Measurements from ENCODE around the gene MTA1.

The MTA1 gene

DNA sequence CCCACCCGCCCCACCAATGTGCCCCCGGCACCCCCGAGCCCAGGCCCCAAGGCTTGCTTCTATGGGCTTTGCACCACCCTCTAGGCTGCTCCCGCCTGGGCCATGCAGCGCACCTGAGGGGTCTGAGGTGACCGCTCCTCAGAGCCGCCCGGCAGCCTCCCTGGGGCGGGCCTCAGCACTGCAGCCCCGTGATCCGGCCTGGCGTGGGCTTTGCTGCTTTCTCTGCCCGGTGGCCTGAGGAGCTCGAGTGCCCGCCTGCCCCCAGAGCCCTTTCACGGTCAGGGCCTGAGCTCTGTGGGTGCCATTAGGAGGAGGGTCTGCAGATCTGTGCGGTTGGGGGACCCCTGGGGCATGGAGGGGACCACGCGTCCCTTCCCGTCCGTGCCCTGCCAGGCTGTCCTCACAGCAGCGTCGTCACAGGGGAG lies 6.2 kb downstream of the MTA1 start:
- no peak for DNase-seq

DNA sequence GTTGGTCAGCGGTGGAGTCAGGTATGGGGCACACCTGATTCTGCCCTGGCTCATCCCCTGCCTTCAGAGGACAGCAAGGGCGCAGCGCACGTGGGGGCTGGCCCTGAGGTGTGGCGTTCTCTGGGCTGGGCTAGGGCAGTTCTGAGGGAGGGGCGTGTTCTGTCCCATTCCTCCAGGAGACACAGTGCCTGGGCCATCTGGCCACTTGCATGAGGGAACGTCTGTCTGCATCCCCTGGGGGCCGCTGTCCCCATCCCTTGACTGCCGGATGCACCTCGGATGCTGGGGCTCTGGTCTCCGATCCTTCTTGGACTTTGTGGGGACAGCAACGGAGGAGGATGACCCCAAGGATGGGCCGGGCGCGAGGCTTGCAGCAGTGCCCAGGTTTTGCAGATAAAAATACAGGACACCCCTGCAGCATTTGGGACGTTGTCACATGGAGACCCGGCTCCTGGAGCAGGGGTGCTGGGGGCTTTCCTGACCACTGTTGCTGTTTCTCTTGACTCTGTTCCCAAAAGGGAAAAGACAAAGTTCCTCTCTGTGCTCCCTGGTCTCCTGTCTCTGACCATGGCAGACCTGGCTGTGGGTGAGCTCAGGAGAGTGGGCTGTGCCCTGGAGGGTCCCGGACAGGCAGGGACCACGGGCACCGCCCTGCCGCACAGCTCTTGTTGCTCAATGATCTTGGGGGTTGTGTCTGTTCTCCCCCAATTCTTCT lies 6.9 kb downstream of the MTA1 start:
- no peak for DNase-seq

DNA sequence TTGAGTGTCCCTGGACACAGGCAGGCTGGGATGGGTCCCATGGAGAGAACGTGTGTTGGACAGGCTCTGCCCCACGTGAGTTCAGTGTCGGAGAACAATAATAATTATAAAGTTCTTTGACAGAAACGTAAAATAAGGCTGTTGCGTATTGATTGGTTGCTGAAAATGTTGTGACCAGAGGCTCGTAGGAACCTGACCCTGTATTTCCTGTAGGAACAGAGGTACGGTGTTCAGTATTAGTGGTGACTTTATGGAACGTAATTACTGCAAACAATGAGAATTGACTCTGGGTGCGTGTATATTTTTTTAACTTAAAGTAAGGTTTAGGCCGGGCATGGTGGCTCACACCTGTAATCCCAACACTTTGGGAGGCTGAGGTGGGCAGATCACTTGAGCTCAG lies 7.8 kb downstream of the MTA1 start:
- no peak for DNase-seq

DNA sequence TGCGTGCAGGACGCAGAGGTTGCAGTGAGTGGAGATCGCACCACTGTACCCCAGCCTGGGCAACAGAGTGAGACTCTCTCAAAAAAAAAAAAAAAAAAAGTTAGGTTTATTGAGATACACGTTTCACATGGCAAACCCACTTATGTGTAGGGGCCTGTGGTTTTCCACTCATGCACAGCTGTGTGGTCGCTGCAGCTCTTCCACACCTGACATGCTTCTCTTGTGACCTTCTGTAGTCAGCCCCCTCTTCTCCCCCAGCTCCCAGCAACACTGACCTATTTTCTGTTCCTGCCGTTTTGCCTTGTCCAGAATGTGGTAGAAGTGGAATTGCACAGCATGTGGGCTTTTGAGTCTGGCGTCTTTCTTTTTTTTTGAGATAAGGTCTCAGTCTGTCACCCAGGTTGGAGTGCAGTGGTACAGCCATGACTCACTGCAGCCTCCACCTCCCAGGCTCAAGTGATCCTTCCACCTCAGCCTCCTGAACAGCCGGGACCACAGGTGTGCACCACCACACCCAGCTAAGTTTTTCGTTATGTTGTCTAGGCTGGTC lies 8.4 kb downstream of the MTA1 start:
- no peak for DNase-seq

DNA sequence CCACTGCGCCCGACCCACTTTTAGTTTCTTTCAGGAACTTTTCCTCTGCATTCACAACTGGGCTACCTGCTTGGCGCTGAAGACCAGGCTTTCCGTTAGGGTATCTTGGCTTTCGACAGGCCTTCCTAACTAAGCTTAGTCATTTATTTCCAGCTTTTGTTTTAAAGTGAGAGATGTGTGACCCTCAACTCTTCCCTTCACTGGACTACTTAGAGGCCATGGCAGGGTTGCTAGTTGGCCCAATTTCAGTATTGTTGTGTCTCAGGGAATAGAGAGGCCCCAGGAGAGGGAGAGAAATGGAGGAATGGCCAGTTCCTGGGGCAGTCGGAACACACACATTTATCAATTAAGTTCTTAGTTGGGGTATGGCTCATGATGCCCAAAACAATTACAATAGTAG lies 10.4 kb downstream of the MTA1 start:
- no peak for DNase-seq

DNA sequence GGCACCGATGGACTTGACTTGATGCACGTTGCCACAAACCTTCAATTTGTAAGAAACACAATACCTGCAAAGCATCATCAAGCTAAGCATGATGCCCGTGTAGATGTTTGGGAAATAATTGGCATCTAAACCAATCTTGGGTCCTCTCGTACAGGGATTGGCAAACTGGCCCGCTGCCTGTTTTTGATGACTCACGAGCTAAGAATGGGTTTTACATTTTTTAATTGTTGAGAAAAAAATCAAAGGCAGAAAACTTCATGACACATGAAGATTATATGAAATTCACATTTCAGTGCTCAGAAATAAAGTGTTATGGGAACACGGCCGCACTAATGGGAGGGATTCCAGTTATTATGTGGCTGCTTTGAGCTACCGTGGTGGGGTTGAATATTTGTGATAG lies 10.9 kb downstream of the MTA1 start:
- no peak for DNase-seq

DNA sequence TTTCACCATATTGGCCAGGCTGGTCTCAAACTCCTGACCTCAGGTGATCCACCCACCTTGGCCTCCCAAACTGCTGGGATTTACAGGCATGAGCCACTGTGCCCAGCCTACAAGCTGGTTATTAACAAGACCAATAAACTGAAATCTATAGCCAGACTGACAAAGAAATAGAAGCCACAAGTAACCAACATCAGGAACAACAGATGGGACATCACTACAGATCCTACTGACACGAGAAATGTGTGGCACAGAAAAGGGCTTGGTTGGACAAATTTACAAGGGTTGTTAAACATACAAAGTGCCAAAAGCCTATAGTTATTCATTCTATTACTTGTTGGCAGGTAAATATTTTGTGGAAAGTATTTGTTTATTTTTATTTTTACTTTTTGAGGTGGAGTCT lies 11.6 kb downstream of the MTA1 start:
- DNase-seq: no peak

DNA sequence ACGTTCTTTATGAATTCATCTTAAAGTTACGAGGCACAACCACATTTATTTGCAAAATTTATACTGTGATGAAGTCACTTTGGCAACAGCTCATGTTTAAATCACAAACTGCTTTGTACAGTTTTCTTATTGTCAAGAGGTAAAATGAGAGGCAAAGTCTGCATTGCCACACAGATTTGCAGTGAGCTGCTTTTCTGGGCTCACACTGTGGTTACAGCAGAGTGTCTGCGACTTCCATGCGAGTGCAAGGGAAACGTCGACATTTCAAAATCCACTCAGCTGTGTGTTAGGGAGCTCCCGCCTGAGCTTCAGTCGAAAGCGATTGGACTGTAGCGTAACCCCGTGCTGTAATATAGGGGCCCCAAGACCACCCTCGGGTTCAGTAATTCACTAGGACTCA lies 13.0 kb downstream of the MTA1 start:
- DNase-seq: no peak

DNA sequence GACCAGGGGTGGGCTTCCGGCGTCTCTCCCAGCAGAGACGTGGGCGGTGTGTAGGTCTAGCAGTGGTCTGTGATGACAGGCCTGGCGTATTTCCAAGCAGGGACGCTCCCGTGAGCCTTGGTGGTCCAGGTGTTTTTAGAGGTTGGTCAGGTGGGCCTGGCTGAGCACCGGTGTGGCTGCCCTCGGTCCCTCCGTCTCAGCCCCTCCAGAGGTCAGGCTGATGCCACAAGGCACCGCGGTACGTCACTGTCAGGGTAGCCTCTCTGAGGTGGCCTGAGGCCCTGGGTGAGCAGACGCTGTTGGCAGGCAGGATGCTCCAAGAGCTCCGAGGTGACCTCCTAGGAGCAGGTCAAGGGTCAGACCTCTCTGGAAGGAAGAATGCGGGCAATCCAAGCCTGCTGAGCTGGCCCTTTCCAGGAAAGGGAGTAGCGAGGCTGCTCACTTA lies 13.6 kb downstream of the MTA1 start:
- DNase-seq: no peak

DNA sequence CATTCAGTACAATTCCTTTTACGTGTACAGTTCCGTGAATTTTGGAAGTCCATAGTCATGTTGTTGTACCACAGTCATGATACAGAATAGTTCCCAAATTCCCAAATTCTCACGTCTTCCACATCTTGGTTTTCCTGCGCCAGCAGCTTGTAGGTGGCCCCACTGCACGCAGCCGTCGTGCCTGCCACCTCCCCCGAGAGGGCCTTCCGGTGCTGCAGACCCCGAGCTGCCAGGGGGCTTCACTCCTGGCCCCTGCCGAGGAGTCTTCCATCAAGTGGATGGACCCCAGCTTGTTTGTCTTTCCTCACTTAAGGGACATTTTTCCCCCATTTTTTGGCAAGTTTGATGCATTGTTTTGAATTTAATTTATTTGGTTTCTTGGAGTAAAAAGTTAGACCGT lies 16.8 kb downstream of the MTA1 start:
- DNase-seq: no peak

DNA sequence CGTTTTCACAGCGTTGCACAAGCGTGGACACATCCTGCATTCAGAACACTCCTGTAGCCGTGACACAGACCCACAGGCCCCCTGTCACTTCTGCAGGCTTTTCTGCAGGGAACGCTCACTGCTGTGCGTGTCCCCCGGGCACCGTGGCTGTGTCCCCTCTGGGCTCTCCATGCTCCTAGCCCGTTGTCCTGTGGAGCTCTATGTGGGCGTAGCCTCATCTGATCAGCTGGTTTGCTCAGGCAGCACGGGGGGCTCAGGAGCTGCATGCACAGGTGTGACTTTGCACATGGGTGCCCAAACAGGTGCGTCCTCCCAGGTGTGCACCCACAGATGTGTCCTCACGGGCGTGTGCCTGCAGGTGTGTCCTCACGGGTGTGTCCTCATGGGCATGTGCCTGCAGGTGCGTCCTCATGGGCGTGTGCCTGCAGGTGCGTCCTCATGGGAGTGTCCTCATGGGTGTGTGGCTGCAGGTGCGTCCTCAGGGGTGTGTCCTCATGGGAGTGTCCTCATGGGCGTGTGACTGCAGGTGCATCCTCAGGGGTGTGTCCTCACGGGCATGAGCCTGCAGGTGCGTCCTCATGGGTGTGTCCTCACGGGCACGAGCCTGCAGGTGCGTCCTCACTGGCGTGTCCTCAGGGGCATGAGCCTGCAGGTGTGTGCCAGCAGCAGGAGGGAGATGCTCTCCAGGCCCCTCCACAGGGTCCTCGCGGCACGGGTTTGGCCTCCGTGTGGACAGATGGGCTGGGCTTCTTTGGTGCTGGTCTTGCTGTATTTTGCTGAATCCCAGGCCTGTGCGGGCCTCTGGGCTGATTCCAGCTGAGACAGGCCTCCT lies 17.5 kb downstream of the MTA1 start:
- DNase-seq: no peak

DNA sequence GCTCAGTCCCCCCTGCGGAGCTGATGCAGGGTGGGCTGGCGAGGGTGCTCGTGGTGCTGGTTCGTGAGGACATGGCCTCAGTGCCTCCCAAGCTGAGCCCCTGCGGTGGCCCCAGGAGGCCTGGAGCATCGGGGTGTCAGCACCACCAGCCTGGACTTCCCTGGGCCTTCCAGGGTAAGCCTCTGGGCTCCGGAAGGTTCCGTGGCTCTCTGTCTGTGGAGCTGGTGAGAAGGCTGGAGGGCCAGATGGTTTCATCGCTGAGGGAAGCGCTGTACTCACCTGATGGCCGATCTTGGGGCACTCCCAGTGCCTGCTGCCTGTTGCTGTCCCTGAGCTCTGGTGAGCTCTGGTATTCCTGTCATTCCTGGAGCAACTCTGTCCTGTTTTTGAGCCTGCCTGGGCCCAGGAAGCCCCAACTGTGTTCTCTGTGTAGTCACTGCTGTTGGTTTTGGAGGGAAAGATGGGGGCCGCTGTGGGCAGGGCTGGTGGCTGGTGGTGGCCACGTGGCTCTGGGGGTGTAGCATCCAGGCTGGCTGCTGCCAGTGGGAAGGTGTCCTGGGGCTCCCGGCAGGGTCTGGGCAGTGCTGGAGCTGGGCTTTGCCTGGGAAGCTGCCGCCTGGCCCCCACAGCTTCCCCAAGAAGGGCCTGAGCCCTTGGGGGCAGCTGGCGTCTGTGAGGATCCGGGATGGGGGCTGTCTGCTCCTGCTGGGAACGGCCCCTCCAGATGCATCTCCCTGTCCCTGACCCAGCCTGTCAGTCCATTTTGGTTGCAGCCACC lies 18.3 kb downstream of the MTA1 start:
- DNase-seq: no peak

DNA sequence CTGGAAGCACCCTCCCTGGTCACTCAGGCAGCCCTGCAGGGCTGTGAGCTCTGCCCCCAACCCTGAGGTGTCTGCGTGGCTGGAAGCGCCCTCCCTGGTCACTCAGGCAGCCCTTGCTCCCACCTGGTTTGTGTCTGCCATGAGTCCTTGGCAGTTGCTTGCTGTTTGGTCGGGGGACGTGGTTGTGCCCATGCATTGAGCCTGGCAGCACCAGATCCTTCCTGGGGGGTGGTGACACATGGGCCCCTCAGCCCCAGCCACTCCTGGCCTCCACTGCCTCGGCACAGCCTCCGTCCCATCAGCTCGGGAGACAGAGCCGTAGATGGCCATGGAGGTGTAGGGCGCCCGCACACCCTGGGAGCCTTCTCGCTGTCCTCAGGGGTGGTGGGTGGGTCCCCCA lies 19.6 kb downstream of the MTA1 start:
- no peak for DNase-seq

DNA sequence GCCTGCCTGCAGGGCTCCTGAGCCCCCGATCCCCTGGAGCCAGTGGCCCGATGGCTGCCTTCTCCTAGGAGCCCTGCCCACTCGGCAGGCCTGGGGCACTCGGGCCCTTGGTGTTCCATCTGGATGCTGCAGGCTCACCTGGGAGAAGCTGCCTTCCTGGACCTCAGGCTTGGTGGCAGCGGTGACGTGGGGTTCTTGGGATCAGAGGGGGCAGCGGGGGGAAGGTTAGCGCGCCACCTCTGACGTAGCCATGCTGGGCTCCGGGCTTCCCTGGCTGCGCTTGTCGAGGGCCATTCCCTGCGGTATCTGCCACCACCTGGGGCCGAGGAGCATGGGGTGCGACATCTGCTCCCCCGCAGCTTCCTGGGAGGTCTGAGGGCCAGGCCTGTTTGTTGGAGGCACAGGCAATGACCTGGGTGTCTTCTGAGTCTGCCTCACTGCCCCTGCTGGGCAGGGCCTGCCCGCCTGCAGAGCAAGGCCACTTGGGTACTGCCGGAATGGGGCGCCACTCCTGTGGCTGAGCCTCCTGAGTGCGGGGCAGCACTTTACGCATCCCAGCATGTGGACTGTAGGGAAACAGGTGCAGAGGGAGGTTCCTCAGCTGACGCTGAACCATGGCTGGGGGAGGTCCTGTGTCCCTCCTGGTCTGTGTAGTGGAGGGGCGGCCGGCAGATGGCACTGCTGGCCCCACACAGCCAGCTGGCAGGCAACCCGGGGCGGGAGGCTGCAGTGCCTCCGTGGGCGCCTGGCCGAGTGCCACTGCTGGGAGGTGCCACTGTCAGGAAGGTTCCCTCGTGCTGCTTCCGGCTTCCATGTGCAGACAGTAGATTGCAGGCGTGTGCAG lies 20.3 kb downstream of the MTA1 start:
- no peak for DNase-seq

DNA sequence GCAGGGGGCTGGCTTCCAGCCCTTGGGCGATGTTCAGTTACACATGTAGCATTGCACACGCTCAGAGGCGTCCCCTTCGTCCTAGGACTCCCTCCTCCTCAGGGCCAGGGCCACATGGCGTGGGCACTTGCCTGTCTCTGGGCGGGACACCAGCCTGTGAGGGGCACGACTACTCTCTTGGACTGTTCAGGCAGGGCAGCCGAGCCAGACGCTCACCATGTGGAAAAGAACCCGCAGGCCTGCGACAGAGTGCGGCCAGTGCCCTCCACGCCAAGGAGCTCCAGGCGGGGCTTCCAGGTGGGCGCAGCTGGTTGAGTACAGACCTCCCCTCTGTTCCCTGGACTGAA lies 20.9 kb downstream of the MTA1 start:
- DNase-seq: no peak

DNA sequence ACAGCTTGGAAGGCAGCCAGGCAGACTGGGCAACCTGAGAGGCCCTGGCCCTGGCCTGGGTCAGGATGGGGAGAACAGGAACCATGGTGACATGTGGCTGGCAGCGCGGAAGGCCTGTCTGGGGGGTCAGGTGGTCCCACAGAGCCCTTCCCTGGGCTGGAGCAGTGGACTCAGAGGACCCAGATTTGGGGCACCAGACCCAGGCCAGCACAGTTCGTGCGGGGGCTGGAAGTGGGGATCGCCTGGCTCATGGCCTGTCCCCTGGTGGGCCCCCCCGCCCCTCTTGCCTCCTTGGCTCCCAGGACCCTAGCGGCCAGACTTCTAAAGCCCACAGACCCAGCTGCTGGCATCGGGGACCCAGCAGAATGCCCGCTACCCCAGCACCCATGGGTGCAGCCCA lies 21.4 kb downstream of the MTA1 start:
- no peak for DNase-seq

DNA sequence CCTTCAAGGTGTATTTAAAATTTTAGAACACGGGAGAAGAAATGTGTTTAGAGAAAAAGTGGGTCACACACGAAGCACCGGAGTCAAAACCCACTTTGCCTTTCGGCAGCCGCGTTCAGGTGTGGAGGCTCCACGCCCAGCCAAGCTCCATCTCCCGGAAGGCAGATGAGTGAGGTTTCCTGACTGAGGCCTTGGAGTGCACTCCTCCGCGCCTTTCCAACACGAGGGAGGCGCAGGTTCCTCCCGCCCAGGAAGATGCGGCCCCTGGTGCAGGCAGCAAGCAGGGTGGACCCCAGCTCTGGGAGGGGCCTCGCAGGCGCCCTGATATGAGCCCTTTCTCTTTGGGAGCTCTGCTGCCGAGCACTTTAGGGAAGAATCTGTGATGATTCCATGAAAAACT lies 22.5 kb downstream of the MTA1 start:
- DNase-seq: no peak

DNA sequence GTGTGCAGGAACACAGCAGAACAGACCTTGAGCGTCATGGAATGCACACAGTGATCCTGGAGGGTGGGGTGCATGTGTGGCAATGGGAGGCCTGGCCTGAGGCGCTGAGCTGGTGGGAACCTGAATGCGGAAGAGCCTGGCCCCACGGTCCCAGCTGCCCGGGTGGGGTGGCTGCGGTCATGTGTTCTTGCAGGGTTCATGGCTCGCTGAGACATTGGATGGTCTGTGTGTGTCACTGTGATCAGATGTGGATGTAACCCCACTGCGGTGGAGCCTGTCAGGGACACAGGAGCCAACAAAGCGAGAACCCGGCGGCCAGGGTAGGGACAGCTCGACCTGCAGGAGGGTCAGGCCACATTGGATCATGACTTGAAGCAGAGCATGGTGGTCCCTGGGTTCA lies 23.2 kb downstream of the MTA1 start:
- no peak for DNase-seq

DNA sequence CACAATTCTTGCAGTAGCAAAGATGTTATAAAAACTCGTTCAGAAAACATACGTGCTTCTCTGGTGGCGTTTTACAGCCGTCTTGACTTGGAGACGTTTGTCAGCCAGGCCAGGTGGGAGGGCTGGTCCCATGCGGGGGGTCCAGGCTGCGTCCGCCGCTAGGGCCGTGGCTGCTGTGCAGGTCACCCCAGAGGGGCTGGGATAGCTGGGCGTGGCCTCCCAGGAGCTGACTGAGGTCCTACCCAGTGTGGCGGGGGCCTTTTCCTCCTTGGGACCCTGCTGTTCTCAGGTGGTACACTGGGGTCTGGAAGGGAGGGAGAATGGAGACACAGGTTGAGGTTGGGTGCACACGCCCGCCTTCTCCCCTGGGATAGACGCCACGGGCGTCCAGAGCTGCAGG lies 25.2 kb downstream of the MTA1 start:
- no peak for DNase-seq

DNA sequence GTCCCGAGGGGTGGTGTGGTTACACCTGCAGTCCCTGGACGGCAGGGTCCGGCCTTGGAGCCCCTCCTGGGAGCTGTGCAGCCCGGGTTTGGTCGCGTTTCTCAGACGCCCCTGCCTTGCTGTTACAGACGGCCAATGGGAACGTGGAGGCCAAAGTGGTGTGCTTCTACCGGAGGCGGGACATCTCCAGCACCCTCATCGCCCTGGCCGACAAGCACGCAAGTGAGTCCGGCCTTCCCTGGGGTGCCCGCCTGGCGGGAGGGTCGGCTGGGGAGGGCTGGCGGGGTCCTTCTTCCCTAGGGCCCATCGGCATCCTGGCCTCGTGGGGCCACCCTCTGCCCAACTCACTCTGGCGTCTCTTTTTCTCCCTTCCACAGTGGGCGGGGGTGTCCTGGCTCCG lies 25.7 kb downstream of the MTA1 start:
- DNase-seq: no peak

DNA sequence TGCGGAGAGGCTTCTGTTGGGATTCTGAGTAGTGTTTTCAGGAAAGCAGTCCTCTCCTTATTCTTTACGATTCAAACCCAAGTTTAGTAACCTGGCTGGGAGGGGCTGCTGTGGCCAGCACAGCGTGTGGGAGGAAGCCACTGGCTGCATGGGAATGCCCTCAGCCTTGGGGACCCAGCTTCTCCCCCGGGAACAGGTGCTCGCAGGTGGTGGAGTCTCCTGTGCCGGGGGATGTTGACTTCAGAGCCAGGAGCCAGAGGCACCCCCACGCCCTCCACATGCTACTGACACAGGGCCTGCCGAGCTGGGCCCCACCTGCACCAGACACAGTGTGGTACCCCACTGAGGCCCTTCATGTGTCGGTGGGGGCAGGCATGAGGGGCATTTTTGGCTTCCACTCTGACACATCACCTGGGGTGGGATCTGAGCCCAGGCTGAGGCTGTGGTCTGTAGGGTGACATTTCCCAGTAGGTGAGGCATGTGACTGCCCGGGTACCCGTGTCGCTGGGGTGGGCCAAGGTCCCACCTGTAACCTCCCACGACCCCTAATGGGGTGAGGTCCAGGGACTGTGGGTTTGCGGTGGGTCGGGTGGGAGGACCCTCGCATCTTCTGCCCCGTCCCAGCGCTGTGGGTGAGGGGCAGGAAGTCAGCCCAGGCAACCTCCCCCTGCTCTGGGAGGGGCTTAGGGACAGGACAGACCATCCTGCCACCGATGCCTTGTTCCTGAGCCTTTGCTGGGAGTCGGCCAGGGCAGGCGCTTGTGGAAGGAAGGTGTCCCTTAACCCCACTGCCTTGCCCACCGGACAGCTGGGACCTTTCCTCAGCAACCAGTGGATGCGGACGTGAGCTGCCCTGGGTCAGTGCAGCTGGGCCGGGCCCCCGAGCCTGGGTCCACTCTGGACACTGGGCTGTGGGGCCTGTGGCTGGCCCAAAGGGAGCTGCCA lies 26.5 kb downstream of the MTA1 start:
- no peak for DNase-seq

Data from DMS79 treated with DMSO at 0.1 percent for 48 hours (cell line).